OCI-LY7 (cell line): ENCODE results near the gene PPM1A. TPM values are rescaled to one million over a fixed set of nuclear protein-coding genes. Genes with fewer than 3 reads are reported as not detected.

Source experiments
- BruUV-seq: library from RNA; stranded (reverse); fragments of 400-500 nt; replicated peaks from 2 replicates; lab custom pipeline; 2021; lab: Mats Ljungman, UMichigan
- CTCF ChIA-PET: fragments of 300-600 bp; sonication (Branson Sonifier 250); formaldehyde crosslinking; loops from one replicate; lab custom pipeline; 2022; ENCODE audit warnings: antibody characterized with exemption; ENCODE audit not compliant: unreplicated experiment; lab: Charles Lee
- POLR2A ChIA-PET: fragments of 300-600 bp; sonication (Branson Sonifier 250); formaldehyde crosslinking; loops from one replicate; lab custom pipeline; 2022; ENCODE audit warnings: antibody characterized with exemption; lab: Charles Lee
- DNase-seq: peaks from one replicate; pipeline ENCODE4 v3.0.0-alpha.2; 2015; ENCODE audit warnings: low spot score
- H2AFZ ChIP-seq: fragments of 200-600 bp; sonication (generic), shearing (Covaris generic); 2 replicates; pipeline ENCODE4 v1.6.1; 2014; ENCODE audit warnings: mild to moderate bottlenecking, antibody characterized with exemption, low read length, moderate library complexity
- H3K27ac ChIP-seq: fragments of 200-600 bp; sonication (generic); 2 replicates; pipeline ENCODE4 v1.5.1; 2014; ENCODE audit warnings: mixed run types, low read depth, mild to moderate bottlenecking, moderate library complexity, low read length, inconsistent platforms; ENCODE audit not compliant: poor library complexity, severe bottlenecking
- H3K36me3 ChIP-seq: fragments of 200-600 bp; sonication (generic); 2 replicates; pipeline ENCODE4 v1.6.1; 2014; ENCODE audit warnings: mild to moderate bottlenecking, antibody characterized with exemption, low read length, moderate library complexity, mixed read lengths; ENCODE audit not compliant: insufficient read depth
- H3K4me1 ChIP-seq: fragments of 200-600 bp; sonication (generic); 2 replicates; pipeline ENCODE4 v1.5.1; 2014; ENCODE audit warnings: mild to moderate bottlenecking, low read length; ENCODE audit not compliant: insufficient read depth, poor library complexity, severe bottlenecking
- H3K4me2 ChIP-seq: fragments of 200-600 bp; sonication (generic); 2 replicates; pipeline ENCODE4 v1.6.1; 2014; ENCODE audit warnings: mild to moderate bottlenecking, low read length
- H3K4me3 ChIP-seq: fragments of 200-600 bp; sonication (generic); 2 replicates; pipeline ENCODE4 v1.5.1; 2014; ENCODE audit warnings: mild to moderate bottlenecking, low read depth, low read length; ENCODE audit not compliant: poor library complexity, severe bottlenecking
- H3K79me2 ChIP-seq: fragments of 200-600 bp; sonication (generic); 2 replicates; pipeline ENCODE4 v1.6.1; 2016; ENCODE audit warnings: low read depth, mild to moderate bottlenecking, low read length, moderate library complexity, mixed read lengths; ENCODE audit not compliant: insufficient read depth
- H3K9me2 ChIP-seq: fragments of 200-600 bp; sonication (generic); 2 replicates; pipeline ENCODE4 v1.6.1; 2016; ENCODE audit warnings: mild to moderate bottlenecking, low read length, mixed read lengths; ENCODE audit not compliant: insufficient read depth
- H3K9me3 ChIP-seq: fragments of 200-600 bp; sonication (generic); 2 replicates; pipeline ENCODE4 v1.6.1; 2014; ENCODE audit warnings: mild to moderate bottlenecking, mixed run types, low read length, mixed read lengths
- H4K20me1 ChIP-seq: fragments of 200-600 bp; sonication (generic); 2 replicates; pipeline ENCODE4 v1.6.1; 2014; ENCODE audit warnings: mild to moderate bottlenecking, antibody characterized with exemption, low read length, moderate library complexity, mixed read lengths; ENCODE audit not compliant: insufficient read depth
- EZH2phosphoT487 ChIP-seq: fragments of 200-600 bp; sonication (generic); IDR thresholded peaks from 2 replicates; pipeline ENCODE4 v1.6.1; 2018; ENCODE audit warnings: low read depth, borderline replicate concordance, mild to moderate bottlenecking, mixed run types, antibody characterized with exemption, low read length, moderate library complexity, mixed read lengths
- intact Hi-C: fragments of 100-400 bp; cut with micrococcal nuclease; formaldehyde crosslinking; loops from one replicate; pipeline ENCODE4 v1.10.0; 2022; ENCODE audit not compliant: unreplicated experiment
- total RNA-seq, 2 experiments: library from RNA; depleted of rRNA in 1 of 2; stranded (reverse); fragments of >200 nt in 1 of 2; shearing (Covaris generic) in 1 of 2; gene quantifications; 2 replicates each; pipeline ENCODE4 v1.2.3, GENCODE V29; 2014 to 2022
- TF ChIP-seq, protein P1 (sequence below): fragments of 200-600 bp; sonication (generic); conservative IDR thresholded peaks from 2 replicates; pipeline ENCODE4 v1.5.1; 2014; ENCODE audit warnings: mild to moderate bottlenecking, antibody characterized with exemption, low read length, moderate library complexity, mixed read lengths

The PPM1A gene
- total RNA-seq, 2 experiments from 2014 or later: 25.4 to 75.1 TPM

DNA sequence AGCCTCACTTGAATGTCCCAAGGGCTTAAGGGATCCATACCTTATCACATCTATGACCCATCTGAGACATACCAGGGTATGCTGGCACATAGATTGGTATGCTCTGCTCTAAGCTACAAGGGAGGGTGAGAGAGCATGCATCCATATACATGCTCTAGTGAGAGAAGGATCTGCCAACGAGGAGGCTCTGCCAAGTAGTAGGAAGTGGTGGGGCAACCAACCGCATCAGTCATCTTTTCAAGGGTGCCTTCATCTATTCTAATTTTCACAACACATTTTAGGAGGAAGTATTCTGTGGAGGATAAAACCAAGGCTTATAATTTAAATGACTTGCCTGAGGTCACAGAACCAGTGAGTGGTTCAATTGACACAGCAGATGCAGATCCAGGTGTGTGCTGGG is 6.6 kb upstream of the PPM1A start:
- ChIA-PET POLR2A (interaction anchor here (0.7 to 1.0 kb wide), 2 partner anchors 14 to 77 kb away, joined by 3 read pairs; partner anchors contain the start of gene DHRS7), CTCF (no interaction called here)
- Histone ChIP-seq H3K4me3 (no peak overlapping the region), H4K20me1 (no peaks in the 10 kb centered on the region), H3K36me3 (no peaks in the 10 kb centered on the region), H3K4me2 (0 out of 2 replicates have a peak overlapping the region, but pooled peaks have one; percentile 3), H3K4me1 (peaks cover 35% of the 10 kb centered on the region), H3K9me2 (no peaks in the 10 kb centered on the region), H3K79me2 (no peaks in the 10 kb centered on the region), H3K9me3 (no peaks in the 10 kb centered on the region), H2AFZ (peak overlapping the region; percentile 37; the same call in 1 of the 2 replicates), H3K27ac (peak overlapping the region; percentile 2)
- TF ChIP-seq EZH2phosphoT487: no peak
- TF ChIP-seq, protein P1, sequence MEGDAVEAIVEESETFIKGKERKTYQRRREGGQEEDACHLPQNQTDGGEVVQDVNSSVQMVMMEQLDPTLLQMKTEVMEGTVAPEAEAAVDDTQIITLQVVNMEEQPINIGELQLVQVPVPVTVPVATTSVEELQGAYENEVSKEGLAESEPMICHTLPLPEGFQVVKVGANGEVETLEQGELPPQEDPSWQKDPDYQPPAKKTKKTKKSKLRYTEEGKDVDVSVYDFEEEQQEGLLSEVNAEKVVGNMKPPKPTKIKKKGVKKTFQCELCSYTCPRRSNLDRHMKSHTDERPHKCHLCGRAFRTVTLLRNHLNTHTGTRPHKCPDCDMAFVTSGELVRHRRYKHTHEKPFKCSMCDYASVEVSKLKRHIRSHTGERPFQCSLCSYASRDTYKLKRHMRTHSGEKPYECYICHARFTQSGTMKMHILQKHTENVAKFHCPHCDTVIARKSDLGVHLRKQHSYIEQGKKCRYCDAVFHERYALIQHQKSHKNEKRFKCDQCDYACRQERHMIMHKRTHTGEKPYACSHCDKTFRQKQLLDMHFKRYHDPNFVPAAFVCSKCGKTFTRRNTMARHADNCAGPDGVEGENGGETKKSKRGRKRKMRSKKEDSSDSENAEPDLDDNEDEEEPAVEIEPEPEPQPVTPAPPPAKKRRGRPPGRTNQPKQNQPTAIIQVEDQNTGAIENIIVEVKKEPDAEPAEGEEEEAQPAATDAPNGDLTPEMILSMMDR: no peak
- peak; percentile 30 for DNase-seq
- BruUV-seq: no TSS peak
- intact Hi-C loops: no loop called here

GRCh38 chr14:60245380-60246177 is 3.4 kb upstream of the PPM1A start:
- Histone ChIP-seq H3K27ac (peak overlapping the region; percentile 9), H3K79me2 (peaks cover 8% of the 10 kb centered on the region), H3K9me2 (no peaks in the 10 kb centered on the region), H3K9me3 (no peaks in the 10 kb centered on the region), H2AFZ (peak overlapping the region; percentile 48), H3K4me1 (peaks cover 46% of the 10 kb centered on the region), H3K4me3 (no peak overlapping the region), H3K4me2 (peak overlapping the region; percentile 38), H4K20me1 (no peaks in the 10 kb centered on the region; the same call in 1 of the 2 replicates), H3K36me3 (0 out of 2 replicates have a peak, but pooled peaks cover 5% of the 10 kb centered on the region)
- ChIA-PET POLR2A (interaction anchor here (0.7 to 5.9 kb wide), 10 partner anchors 13 to 1978 kb away, joined by 3 to 49 read pairs (median 3); no protein-coding TSS in a partner anchor), CTCF (no interaction called here)
- BruUV-seq: no TSS peak
- TF ChIP-seq, protein P1: no peak
- TF ChIP-seq EZH2phosphoT487: no peak
- intact Hi-C loops: loop anchor here (5.0 kb wide), 1 partner anchor 883 kb away; no protein-coding TSS in a partner anchor
- DNase-seq: peak; percentile 27
